ENCODE measurements around the gene SLC8B1.

SLC8B1 gene

GRCh38 chr12:113315358-113315757, 19.6 kb downstream of the SLC8B1 start:
- Histone ChIP-seq H3K27me3 (replicated peaks in 2 of 5; ENCODE audit: control insufficient read depth in 4 of 5, insufficient read depth in 5 of 5, low read length in 4 of 5) (no peaks in the 10 kb centered on the region), H3K27ac (ENCODE audit: insufficient read depth in 1 of 2, low read depth in 1 of 2, low read length in 2 of 2, poor library complexity in 1 of 2, severe bottlenecking in 2 of 2) (no peak overlapping the region), H3K4me3 (ENCODE audit: control insufficient read depth in 1 of 7, extremely low read depth in 1 of 7, insufficient read depth in 4 of 7, low read depth in 2 of 7, low read length in 6 of 7) (no peak overlapping the region), H3K9me3 (ENCODE audit: control extremely low read depth in 1 of 5, control insufficient read depth in 4 of 5, insufficient read depth in 2 of 5, low read depth in 1 of 5, low read length in 4 of 5) (peaks cover 0 to 2% (median 0%) of the 10 kb centered on the region in 5 experiments), H3K36me3 (ENCODE audit: control insufficient read depth in 4 of 4, insufficient read depth in 4 of 4, low read length in 3 of 4) (peaks cover 14 to 86% (median 56%) of the 10 kb centered on the region in 4 experiments), H3K4me1 (ENCODE audit: control extremely low read depth in 1 of 4, control insufficient read depth in 4 of 4, insufficient read depth in 4 of 4, low read length in 3 of 4) (no peaks in the 10 kb centered on the region)
- WGBS (ENCODE audit: insufficient coverage), result 95% methylated on average over 9 of the region's 9 CpGs
- CTCF ChIA-PET, result interaction anchor here (1.2 to 1.6 kb wide), 4 partner anchors 11 to 110 kb away, joined by 3 to 4 read pairs (median 3); no protein-coding TSS in a partner anchor
- no peak for DNase-seq
- POLR2A ChIA-PET, result no interaction called here

GRCh38 chr12:113314121-113314529, 20.8 kb downstream of the SLC8B1 start:
- Histone ChIP-seq H3K9me3 (ENCODE audit: control extremely low read depth in 1 of 5, control insufficient read depth in 4 of 5, insufficient read depth in 2 of 5, low read depth in 1 of 5, low read length in 4 of 5) (peaks cover 0 to 3% (median 0%) of the 10 kb centered on the region in 5 experiments), H3K27ac (ENCODE audit: insufficient read depth in 1 of 2, low read depth in 1 of 2, low read length in 2 of 2, poor library complexity in 1 of 2, severe bottlenecking in 2 of 2) (no peak overlapping the region), H3K4me1 (ENCODE audit: control extremely low read depth in 1 of 4, control insufficient read depth in 4 of 4, insufficient read depth in 4 of 4, low read length in 3 of 4) (no peaks in the 10 kb centered on the region), H3K36me3 (ENCODE audit: control insufficient read depth in 4 of 4, insufficient read depth in 4 of 4, low read length in 3 of 4) (peaks cover 14 to 85% (median 53%) of the 10 kb centered on the region in 4 experiments), H3K4me3 (ENCODE audit: control insufficient read depth in 1 of 7, extremely low read depth in 1 of 7, insufficient read depth in 4 of 7, low read depth in 2 of 7, low read length in 6 of 7) (no peak overlapping the region), H3K27me3 (replicated peaks in 2 of 5; ENCODE audit: control insufficient read depth in 4 of 5, insufficient read depth in 5 of 5, low read length in 4 of 5) (no peaks in the 10 kb centered on the region)
- DNase-seq, result no peak
- POLR2A ChIA-PET, result no interaction called here
- WGBS (ENCODE audit: insufficient coverage), result 85% methylated on average over 3 of the region's 7 CpGs
- CTCF ChIA-PET, result interaction anchor here (0.5 to 1.5 kb wide), 5 partner anchors 10 to 604 kb away, joined by 3 to 5 read pairs (median 3); no protein-coding TSS in a partner anchor

GRCh38 chr12:113310489-113310888, 24.4 kb downstream of the SLC8B1 start:
- WGBS (ENCODE audit: insufficient coverage), result 100% methylated on average over 1 of the region's 1 CpG
- peaks cover 0 to 3% (median 0%) of the 10 kb centered on the region in 5 experiments for H3K9me3 ChIP-seq (ENCODE audit: control extremely low read depth in 1 of 5, control insufficient read depth in 4 of 5, insufficient read depth in 2 of 5, low read depth in 1 of 5, low read length in 4 of 5)
- DNase-seq, result peak in 2 of 3 donors; percentile 14 to 17
- no peak overlapping the region for H3K27ac ChIP-seq (ENCODE audit: insufficient read depth in 1 of 2, low read depth in 1 of 2, low read length in 2 of 2, poor library complexity in 1 of 2, severe bottlenecking in 2 of 2)
- ChIA-PET POLR2A (no interaction called here), CTCF (interaction anchor here (0.7 to 1.9 kb wide), 3 partner anchors 9 to 148 kb away, joined by 3 to 6 read pairs (median 4); no protein-coding TSS in a partner anchor)
- no peaks in the 10 kb centered on the region for H3K27me3 ChIP-seq (replicated peaks in 2 of 5; ENCODE audit: control insufficient read depth in 4 of 5, insufficient read depth in 5 of 5, low read length in 4 of 5)
- H3K4me3 ChIP-seq (ENCODE audit: control insufficient read depth in 1 of 7, extremely low read depth in 1 of 7, insufficient read depth in 4 of 7, low read depth in 2 of 7, low read length in 6 of 7), result no peak overlapping the region
- H3K4me1 ChIP-seq (ENCODE audit: control extremely low read depth in 1 of 4, control insufficient read depth in 4 of 4, insufficient read depth in 4 of 4, low read length in 3 of 4), result no peaks in the 10 kb centered on the region
- peaks cover 5 to 76% (median 43%) of the 10 kb centered on the region in 4 experiments for H3K36me3 ChIP-seq (ENCODE audit: control insufficient read depth in 4 of 4, insufficient read depth in 4 of 4, low read length in 3 of 4)

- H3K4me3 ChIP-seq (ENCODE audit: control insufficient read depth in 1 of 7, extremely low read depth in 1 of 7, insufficient read depth in 4 of 7, low read depth in 2 of 7, low read length in 6 of 7), result no peak overlapping the region
- peaks cover 4 to 63% (median 39%) of the 10 kb centered on the region in 4 experiments for H3K36me3 ChIP-seq (ENCODE audit: control insufficient read depth in 4 of 4, insufficient read depth in 4 of 4, low read length in 3 of 4)
- no peak overlapping the region for H3K27ac ChIP-seq (ENCODE audit: insufficient read depth in 1 of 2, low read depth in 1 of 2, low read length in 2 of 2, poor library complexity in 1 of 2, severe bottlenecking in 2 of 2)
- WGBS (ENCODE audit: insufficient coverage), result 97% methylated on average over 10 of the region's 11 CpGs
- peaks cover 0 to 3% (median 0%) of the 10 kb centered on the region in 5 experiments for H3K9me3 ChIP-seq (ENCODE audit: control extremely low read depth in 1 of 5, control insufficient read depth in 4 of 5, insufficient read depth in 2 of 5, low read depth in 1 of 5, low read length in 4 of 5)
- DNase-seq, result no peak
- POLR2A ChIA-PET, result interaction anchor here (0.6 kb wide), 1 partner anchor 102 kb away, joined by 4 read pairs; no protein-coding TSS in a partner anchor
- peaks cover 6 to 17% (median 13%) of the 10 kb centered on the region in 4 experiments for H3K4me1 ChIP-seq (ENCODE audit: control extremely low read depth in 1 of 4, control insufficient read depth in 4 of 4, insufficient read depth in 4 of 4, low read length in 3 of 4)
- CTCF ChIA-PET, result interaction anchor here (1.1 kb wide), 1 partner anchor 29 kb away, joined by 3 read pairs; no protein-coding TSS in a partner anchor
- no peaks in the 10 kb centered on the region for H3K27me3 ChIP-seq (replicated peaks in 2 of 5; ENCODE audit: control insufficient read depth in 4 of 5, insufficient read depth in 5 of 5, low read length in 4 of 5)
Observed at GRCh38 chr12:113306382-113306781, 28.5 kb downstream of the SLC8B1 start.

- H3K36me3 ChIP-seq (ENCODE audit: control insufficient read depth in 4 of 4, insufficient read depth in 4 of 4, low read length in 3 of 4), result peaks cover 3 to 57% (median 34%) of the 10 kb centered on the region in 4 experiments
- ChIA-PET POLR2A (no interaction called here), CTCF (interaction anchor here (0.6 kb wide), 1 partner anchor 148 kb away, joined by 3 read pairs; no protein-coding TSS in a partner anchor)
- no peak overlapping the region for H3K4me3 ChIP-seq (ENCODE audit: control insufficient read depth in 1 of 7, extremely low read depth in 1 of 7, insufficient read depth in 4 of 7, low read depth in 2 of 7, low read length in 6 of 7)
- DNase-seq, result no peak
- H3K27me3 ChIP-seq (replicated peaks in 2 of 5; ENCODE audit: control insufficient read depth in 4 of 5, insufficient read depth in 5 of 5, low read length in 4 of 5), result no peaks in the 10 kb centered on the region
- WGBS (ENCODE audit: insufficient coverage), result 98% methylated on average over 11 of the region's 11 CpGs
- H3K4me1 ChIP-seq (ENCODE audit: control extremely low read depth in 1 of 4, control insufficient read depth in 4 of 4, insufficient read depth in 4 of 4, low read length in 3 of 4), result peaks cover 6 to 17% (median 13%) of the 10 kb centered on the region in 4 experiments
- peaks cover 0 to 1% (median 0%) of the 10 kb centered on the region in 5 experiments for H3K9me3 ChIP-seq (ENCODE audit: control extremely low read depth in 1 of 5, control insufficient read depth in 4 of 5, insufficient read depth in 2 of 5, low read depth in 1 of 5, low read length in 4 of 5)
- H3K27ac ChIP-seq (ENCODE audit: insufficient read depth in 1 of 2, low read depth in 1 of 2, low read length in 2 of 2, poor library complexity in 1 of 2, severe bottlenecking in 2 of 2), result no peak overlapping the region
Observed at GRCh38 chr12:113305281-113305856, 29.5 kb downstream of the SLC8B1 start.

- Histone ChIP-seq H3K4me3 (ENCODE audit: control insufficient read depth in 1 of 7, extremely low read depth in 1 of 7, insufficient read depth in 4 of 7, low read depth in 2 of 7, low read length in 6 of 7) (peak overlapping the region in 3 of 7 experiments; percentile 1 to 22 (median 21)), H3K27ac (ENCODE audit: insufficient read depth in 1 of 2, low read depth in 1 of 2, low read length in 2 of 2, poor library complexity in 1 of 2, severe bottlenecking in 2 of 2) (no peak overlapping the region), H3K4me1 (ENCODE audit: control extremely low read depth in 1 of 4, control insufficient read depth in 4 of 4, insufficient read depth in 4 of 4, low read length in 3 of 4) (peaks cover 6 to 17% (median 13%) of the 10 kb centered on the region in 4 experiments), H3K27me3 (replicated peaks in 2 of 5; ENCODE audit: control insufficient read depth in 4 of 5, insufficient read depth in 5 of 5, low read length in 4 of 5) (no peaks in the 10 kb centered on the region), H3K9me3 (ENCODE audit: control extremely low read depth in 1 of 5, control insufficient read depth in 4 of 5, insufficient read depth in 2 of 5, low read depth in 1 of 5, low read length in 4 of 5) (no peaks in the 10 kb centered on the region), H3K36me3 (ENCODE audit: control insufficient read depth in 4 of 4, insufficient read depth in 4 of 4, low read length in 3 of 4) (peaks cover 3 to 59% (median 35%) of the 10 kb centered on the region in 4 experiments)
- CTCF ChIA-PET, result interaction anchor here (1.0 to 1.3 kb wide), 2 partner anchors 8 to 11 kb away, joined by 3 read pairs; no protein-coding TSS in a partner anchor
- 28% methylated on average over 10 of the region's 19 CpGs for WGBS (ENCODE audit: insufficient coverage)
- POLR2A ChIA-PET, result no interaction called here
- peak; percentile 82 to 89 (median 85) for DNase-seq
Observed at GRCh38 chr12:113302886-113303640, 31.8 kb downstream of the SLC8B1 start.
